Hematopoietic multipotent progenitor cell (in vitro differentiated cells): Measurements from ENCODE around the gene PRPF40A. TPM values are rescaled to one million over a fixed set of nuclear protein-coding genes. Genes with fewer than 3 reads are reported as not detected.
A peak's percentile ranks its signal among the peaks of the same experiment; 100 is the strongest.
"Not testable (repeated sequence)": the region's sequence is repeated elsewhere in the genome, so short reads cannot be mapped to it uniquely, and the experiment has no call there.

Experiments used
- DNase-seq, 3 donors: peaks; one replicate each; pipeline ENCODE4 v3.0.0-alpha.2; 2011 to 2015; ENCODE audit warnings: low read depth in 2 of 3, low spot score in 2 of 3
- total RNA-seq: library from RNA; depleted of rRNA; stranded (reverse); fragments of >200 nt; gene quantifications from one replicate; pipeline ENCODE4 v1.2.3, GENCODE V29; 2012

Gene PRPF40A
- total RNA-seq, result 152 TPM

DNA sequence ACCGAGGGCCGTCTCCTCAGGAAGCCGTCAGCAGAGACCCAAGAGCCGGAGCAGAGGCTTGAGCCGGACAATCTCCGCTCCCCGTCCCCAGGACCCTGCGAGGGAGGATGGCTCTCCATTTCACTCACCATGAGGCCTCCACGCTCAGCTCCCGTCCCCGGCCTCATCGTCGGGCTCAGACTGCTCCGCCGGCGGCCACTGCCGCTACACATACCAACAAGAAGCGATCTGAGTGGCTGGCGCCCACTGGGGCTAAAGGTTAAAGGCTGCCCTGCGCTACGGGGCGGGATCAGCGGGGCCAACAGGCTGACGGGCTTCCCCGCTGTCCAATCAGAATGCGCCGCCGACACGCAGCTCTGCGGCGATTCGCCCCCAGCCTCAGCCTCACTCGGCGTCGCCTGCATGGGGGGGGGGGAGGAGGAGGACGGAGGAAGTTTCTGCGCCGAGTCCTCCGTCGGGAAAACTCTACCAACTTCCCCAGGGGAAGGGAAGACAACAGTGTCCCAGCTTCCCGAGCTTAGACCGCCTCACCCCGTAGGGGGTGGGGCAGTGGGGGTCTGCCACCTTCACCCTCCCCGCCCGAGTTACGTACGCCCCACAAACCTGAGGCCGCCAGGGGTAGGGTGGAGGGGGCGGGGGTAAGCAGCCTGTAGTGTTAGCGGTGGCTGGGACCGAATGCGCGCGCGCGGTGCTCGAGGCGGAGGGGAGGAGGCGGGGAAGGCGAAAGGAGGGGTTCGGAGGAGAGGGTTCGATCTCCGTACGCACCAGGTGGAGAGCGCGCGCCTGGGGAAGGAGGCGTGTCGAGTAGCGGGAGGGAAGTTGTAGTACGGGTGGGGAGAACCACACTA is at the start of gene PRPF40A:
Gene PRPF40A, minus strand, starts transcription at position 234 of the 848 bp plus-strand sequence. Its CDS starts 22 bp downstream, at position 212.
- peak; percentile 98 to 99 (median 98) for DNase-seq

DNA sequence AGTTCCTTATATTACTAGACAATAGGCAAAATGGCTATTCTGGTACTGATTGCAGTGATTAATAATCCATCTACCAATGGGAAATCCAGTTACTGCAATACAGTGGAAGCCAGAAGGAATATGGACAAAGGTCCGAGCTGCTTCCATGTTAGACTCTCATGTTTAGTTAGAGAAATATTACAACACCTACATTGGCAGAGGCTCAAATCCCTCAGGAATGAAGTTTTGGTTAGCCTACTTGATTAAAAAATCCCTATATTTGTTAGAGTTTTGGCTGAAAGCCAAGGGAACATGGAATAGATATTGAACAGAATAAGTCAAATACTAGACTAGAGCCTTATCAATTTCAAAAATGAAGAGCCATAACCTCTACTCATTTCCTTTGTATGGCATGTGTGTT is 49.7 kb upstream of the PRPF40A start:
- DNase-seq, result no peak

GRCh38 chr2:152763651-152764050 is 46.4 kb upstream of the PRPF40A start:
- DNase-seq, result no peak

DNA sequence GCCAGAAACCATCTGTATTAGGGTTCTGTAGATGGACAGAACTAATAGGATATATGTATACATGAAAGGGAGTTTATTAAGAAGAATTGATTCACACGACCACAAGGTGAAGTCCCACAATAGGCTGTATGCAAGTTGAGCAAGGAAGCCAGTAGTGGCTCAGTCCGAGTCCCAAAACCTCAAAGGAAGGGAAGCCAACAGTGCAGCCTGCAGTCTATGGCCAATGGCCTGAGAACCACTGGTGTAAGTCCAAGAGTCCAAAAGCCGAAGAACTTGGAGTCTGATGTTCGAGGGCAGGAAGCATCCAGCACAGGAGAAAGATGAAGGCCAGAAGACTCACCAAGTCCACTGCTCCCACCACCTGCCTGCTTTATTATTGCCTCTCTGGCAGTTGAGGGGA is 45.9 kb upstream of the PRPF40A start:
- DNase-seq, result not testable (repeated sequence)

DNA sequence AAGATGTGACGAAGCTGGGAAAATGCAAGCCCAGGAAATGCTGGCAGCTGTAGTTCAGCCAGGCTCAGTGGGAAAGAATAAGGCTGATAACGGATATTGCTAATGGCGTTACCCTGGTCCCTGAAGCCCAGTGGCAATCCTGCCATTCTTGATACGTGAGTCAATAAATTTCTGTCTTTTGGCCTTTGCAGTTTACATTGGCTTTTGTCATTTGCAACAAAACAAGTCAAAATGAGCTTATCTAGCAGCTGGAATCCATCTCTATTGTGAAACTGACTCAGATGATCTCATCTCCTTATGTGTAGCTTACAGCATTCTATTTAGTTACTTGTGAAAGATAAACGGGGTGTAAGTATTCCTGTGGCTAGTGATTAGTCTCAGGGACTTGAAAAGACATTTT is 44.9 kb upstream of the PRPF40A start:
- no peak for DNase-seq

GRCh38 chr2:152761214-152761613 is 44.0 kb upstream of the PRPF40A start:
- no peak for DNase-seq

- DNase-seq, result no peak
These were observed 42.2 kb upstream of the PRPF40A start for GRCh38 chr2:152759290-152760072.

DNA sequence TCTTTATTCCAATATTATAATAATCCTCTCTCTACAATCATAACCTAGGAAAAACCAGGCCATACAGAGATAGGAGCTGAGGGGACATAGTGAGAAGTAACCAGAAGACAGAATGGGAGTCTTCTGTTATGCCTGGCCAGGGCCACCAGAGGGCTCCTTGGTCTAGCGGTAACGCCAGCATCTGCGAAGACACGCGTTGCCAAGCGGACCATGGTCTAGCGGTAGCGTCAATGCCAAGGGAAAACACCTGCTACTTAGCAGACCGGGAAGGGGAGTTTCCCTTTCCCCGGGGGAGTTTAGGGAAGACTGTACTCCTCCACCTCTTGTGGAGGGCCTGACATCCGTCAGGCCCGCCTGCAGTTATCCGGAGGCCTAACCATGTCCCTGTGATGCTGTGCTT is 37.8 kb upstream of the PRPF40A start:
- DNase-seq, result no peak

DNA sequence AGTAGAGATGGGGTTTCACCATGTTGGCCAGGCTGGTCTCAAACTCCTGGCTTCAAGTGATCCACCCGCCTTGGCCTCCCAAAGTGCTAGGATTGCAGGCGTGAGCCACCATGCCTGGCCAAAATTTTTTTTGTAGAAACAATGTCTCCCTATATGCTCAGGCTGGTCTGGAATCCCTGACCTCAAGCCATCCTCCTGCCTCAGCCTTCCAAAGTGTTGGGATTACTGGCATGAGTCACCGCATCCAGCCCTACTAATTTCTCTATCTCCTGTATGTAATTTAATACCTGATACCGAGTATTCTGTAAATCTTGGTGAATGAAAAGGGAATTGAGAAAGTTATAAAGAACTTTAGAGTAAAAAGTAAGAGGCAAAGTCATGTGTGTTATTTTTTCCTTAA is 30.5 kb upstream of the PRPF40A start:
- DNase-seq, result not testable (repeated sequence)

GRCh38 chr2:152743002-152743401 is 25.7 kb upstream of the PRPF40A start:
- peak in 1 of 3 donors; percentile 10 for DNase-seq

GRCh38 chr2:152740743-152741328 is 23.6 kb upstream of the PRPF40A start:
- peak in 2 of 3 donors; percentile 49 to 78 for DNase-seq

- DNase-seq, result not testable (repeated sequence)
These were observed 22.4 kb upstream of the PRPF40A start for GRCh38 chr2:152739705-152740104.

GRCh38 chr2:152738438-152738837 is 21.2 kb upstream of the PRPF40A start:
- DNase-seq, result no peak

DNA sequence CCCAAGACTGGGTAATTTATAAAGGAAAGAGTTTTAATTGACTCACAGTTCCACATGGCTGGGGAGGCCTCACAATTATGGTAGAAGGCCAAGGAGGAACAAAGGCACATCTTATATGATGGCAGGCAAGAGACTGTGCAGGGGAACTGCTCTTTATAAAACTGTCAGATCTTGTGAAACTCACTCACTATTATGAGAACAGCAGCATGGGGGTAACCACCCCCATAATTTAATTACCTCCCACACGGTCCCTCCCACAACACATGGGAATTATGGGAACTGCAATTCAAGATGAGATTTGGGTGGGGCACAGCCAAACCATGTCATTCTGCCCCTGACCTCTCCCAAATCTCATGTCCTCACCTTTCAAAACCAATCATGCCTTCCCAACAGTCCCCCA is 20.2 kb upstream of the PRPF40A start:
- not testable (repeated sequence) for DNase-seq

- DNase-seq, result peak in 2 of 3 donors; percentile 20 to 32
These were observed 13.5 kb upstream of the PRPF40A start for GRCh38 chr2:152730591-152731333.

DNA sequence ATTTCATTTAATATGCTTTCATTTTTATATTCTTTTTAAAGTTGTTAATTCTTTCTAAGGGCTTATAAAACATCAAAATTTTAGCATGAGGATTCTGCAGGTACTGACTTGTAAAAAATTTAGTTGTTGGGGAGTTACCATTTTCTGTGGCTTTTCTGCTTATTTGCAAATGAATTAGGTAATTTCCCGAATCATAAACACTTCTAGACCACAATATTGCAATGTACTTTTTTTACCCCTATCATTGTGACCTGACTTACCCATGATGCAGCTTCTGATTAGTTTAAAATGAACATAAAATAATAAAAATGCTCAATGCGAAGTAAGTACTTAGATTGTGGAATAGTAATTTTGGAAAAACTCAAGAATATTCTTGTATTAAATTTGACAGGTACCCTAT is 12.6 kb upstream of the PRPF40A start:
- peak in 1 of 3 donors; percentile 2 for DNase-seq

DNA sequence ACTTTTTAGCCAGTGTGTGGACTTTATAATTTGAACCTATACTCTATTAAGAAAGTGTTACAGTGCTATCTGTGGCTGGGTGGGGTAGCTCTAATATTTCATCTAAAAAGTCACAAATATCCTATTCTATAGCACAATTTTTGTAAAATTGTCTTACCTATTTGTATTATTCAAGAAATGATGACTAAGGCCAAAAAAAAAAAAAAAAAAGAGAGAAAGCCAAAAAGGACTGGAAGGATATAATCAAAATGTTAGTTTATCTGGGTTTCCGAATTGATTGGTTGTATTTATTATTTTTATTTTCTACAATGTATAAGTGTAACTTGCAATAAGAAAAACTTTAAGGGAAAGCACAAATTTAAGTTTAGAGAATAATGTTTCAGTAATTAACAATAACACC is 6.7 kb upstream of the PRPF40A start:
- no peak for DNase-seq

GRCh38 chr2:152722639-152723038 is 5.4 kb upstream of the PRPF40A start:
- not testable (repeated sequence) for DNase-seq

GRCh38 chr2:152720794-152721193 is 3.5 kb upstream of the PRPF40A start:
- DNase-seq, result no peak

- DNase-seq, result peak in 1 of 3 donors; percentile 31
These were observed 1.8 kb upstream of the PRPF40A start for GRCh38 chr2:152718909-152719645.
